Right atrium auricular region (tissue), 2 donors: ENCODE measurements around the gene DOCK2. TPM values are rescaled to one million over a fixed set of nuclear protein-coding genes. Genes with fewer than 3 reads are reported as not detected.

Source experiments
- DNase-seq: peaks from one replicate; pipeline ENCODE4 v3.0.0-alpha.2; 2019; ENCODE audit warnings: low spot score
- H3K27ac ChIP-seq, 2 donors: fragments of 200-600 bp; sonication (generic); 1 replicate in 1 of 2; 2 replicates in 1 of 2; pipeline ENCODE4 v1.5.1; 2016 to 2019
- H3K27me3 ChIP-seq, 2 donors: fragments of 200-600 bp; sonication (generic); one replicate each; pipeline versions ENCODE4 v1.5.1 to v1.6.0; 2017 to 2019
- H3K36me3 ChIP-seq: fragments of 200-600 bp; sonication (generic); one replicate; pipeline ENCODE4 v1.5.1; 2016
- H3K4me1 ChIP-seq, 2 donors: fragments of 200-600 bp; sonication (generic); one replicate each; pipeline versions ENCODE4 v1.5.1 to v1.6.0; 2017 to 2019
- H3K4me3 ChIP-seq, 2 donors: fragments of 200-600 bp; sonication (generic); 1 replicate in 1 of 2; 2 replicates in 1 of 2; pipeline ENCODE4 v1.5.1; 2017 to 2019; ENCODE audit warnings: mild to moderate bottlenecking in 1 of 2, moderate library complexity in 1 of 2
- H3K9me3 ChIP-seq, 2 donors: fragments of 200-600 bp; sonication (generic); one replicate each; pipeline ENCODE4 v1.5.1; 2019
- CTCF ChIP-seq, 2 donors: fragments of 200-600 bp; sonication (generic); IDR thresholded peaks; one replicate each; pipeline ENCODE4 v1.5.1; 2019; ENCODE audit warnings: antibody characterized with exemption in 2 of 2
- total RNA-seq, 2 donors: library from RNA; depleted of rRNA; stranded (reverse); fragments of >200 nt; gene quantifications; one replicate each; pipeline ENCODE4 v1.1.0, GENCODE V29; 2016

The DOCK2 gene
- total RNA-seq, 2 donors from 2014 or later: 3.7 to 5.4 TPM

GRCh38 chr5:169705322-169705721, 68.2 kb downstream of the DOCK2 start:
- Histone ChIP-seq H3K4me3 (no peak overlapping the region), H3K36me3 (no peaks in the 10 kb centered on the region), H3K4me1 (no peaks in the 10 kb centered on the region), H3K9me3 (no peaks in the 10 kb centered on the region), H3K27ac (no peak overlapping the region), H3K27me3 (no peaks in the 10 kb centered on the region)
- no peak for TF ChIP-seq CTCF (IDR thresholded peaks at IDR 0.05)
- DNase-seq: no peak

- no peaks in the 10 kb centered on the region for H3K9me3 ChIP-seq
- H3K27ac ChIP-seq: no peak overlapping the region
- no peak overlapping the region for H3K4me3 ChIP-seq
- TF ChIP-seq CTCF (IDR thresholded peaks at IDR 0.05): no peak
- DNase-seq: no peak
- H3K4me1 ChIP-seq: no peaks in the 10 kb centered on the region
- no peaks in the 10 kb centered on the region for H3K27me3 ChIP-seq
- no peaks in the 10 kb centered on the region for H3K36me3 ChIP-seq
Observed at GRCh38 chr5:169706071-169706470, 69.0 kb downstream of the DOCK2 start.

- no peaks in the 10 kb centered on the region for H3K27me3 ChIP-seq
- no peaks in the 10 kb centered on the region for H3K9me3 ChIP-seq
- no peak overlapping the region for H3K27ac ChIP-seq
- no peak for DNase-seq
- no peaks in the 10 kb centered on the region for H3K4me1 ChIP-seq
- TF ChIP-seq CTCF (IDR thresholded peaks at IDR 0.05): no peak
- no peak overlapping the region for H3K4me3 ChIP-seq
- no peaks in the 10 kb centered on the region for H3K36me3 ChIP-seq
Observed at GRCh38 chr5:169706758-169707450, 69.8 kb downstream of the DOCK2 start.

GRCh38 chr5:169707686-169708085, 70.6 kb downstream of the DOCK2 start:
- no peak overlapping the region for H3K4me3 ChIP-seq
- no peak overlapping the region for H3K27ac ChIP-seq
- H3K9me3 ChIP-seq: no peaks in the 10 kb centered on the region
- H3K4me1 ChIP-seq: no peaks in the 10 kb centered on the region
- no peak for DNase-seq
- TF ChIP-seq CTCF (IDR thresholded peaks at IDR 0.05): no peak
- H3K27me3 ChIP-seq: no peaks in the 10 kb centered on the region
- no peaks in the 10 kb centered on the region for H3K36me3 ChIP-seq

GRCh38 chr5:169710675-169711074, 73.6 kb downstream of the DOCK2 start:
- H3K36me3 ChIP-seq: no peaks in the 10 kb centered on the region

More at GRCh38 chr5:169710675-169711074, 73.6 kb downstream of the DOCK2 start:
- no peak for DNase-seq
- Histone ChIP-seq H3K4me3 (no peak overlapping the region), H3K9me3 (no peaks in the 10 kb centered on the region), H3K4me1 (no peaks in the 10 kb centered on the region), H3K27me3 (no peaks in the 10 kb centered on the region), H3K27ac (no peak overlapping the region)
- no peak for TF ChIP-seq CTCF (IDR thresholded peaks at IDR 0.05)
